Activated T-helper 17 cell treated with anti-CD3 and anti-CD28 coated beads, Interleukin-2, amount 50 U/mL, for 72 hours (primary cell): ENCODE results near the gene SHB. TPM values are rescaled to one million over a fixed set of nuclear protein-coding genes. Genes with fewer than 3 reads are reported as not detected.
"Not testable (repeated sequence)": the region's sequence is repeated elsewhere in the genome, so short reads cannot be mapped to it uniquely, and the experiment has no call there.

Source experiments
- ATAC-seq: fragments of 150-1000 bp; cut with Tn5 transposase; replicated peaks from 2 replicates; pipeline ENCODE4 v1.10.0; 2021; ENCODE audit warnings: mild to moderate bottlenecking, moderate library complexity
- H3K27ac Mint-ChIP-seq: one replicate; pipeline ENCODE4 v1.8.0; 2022; ENCODE audit warnings: mixed read lengths
- H3K27me3 Mint-ChIP-seq: one replicate; pipeline ENCODE4 v1.8.0; 2022; ENCODE audit warnings: mixed read lengths
- H3K36me3 Mint-ChIP-seq: one replicate; pipeline ENCODE4 v1.8.0; 2022; ENCODE audit warnings: low read depth, mild to moderate bottlenecking, mixed read lengths
- H3K4me1 Mint-ChIP-seq: one replicate; pipeline ENCODE4 v1.8.0; 2022; ENCODE audit warnings: mixed read lengths
- H3K4me3 Mint-ChIP-seq: one replicate; pipeline ENCODE4 v1.8.0; 2022; ENCODE audit warnings: mild to moderate bottlenecking, mixed read lengths
- H3K9me3 Mint-ChIP-seq: one replicate; pipeline ENCODE4 v1.8.0; 2022; ENCODE audit warnings: mixed read lengths
- total RNA-seq, 2 donors: library from RNA; stranded (reverse); gene quantifications; one replicate each; pipeline ENCODE4 v1.2.3, GENCODE V29; 2022

The SHB gene
- total RNA-seq, 2 donors from 2014 or later: 0.95 to 1.7 TPM

DNA sequence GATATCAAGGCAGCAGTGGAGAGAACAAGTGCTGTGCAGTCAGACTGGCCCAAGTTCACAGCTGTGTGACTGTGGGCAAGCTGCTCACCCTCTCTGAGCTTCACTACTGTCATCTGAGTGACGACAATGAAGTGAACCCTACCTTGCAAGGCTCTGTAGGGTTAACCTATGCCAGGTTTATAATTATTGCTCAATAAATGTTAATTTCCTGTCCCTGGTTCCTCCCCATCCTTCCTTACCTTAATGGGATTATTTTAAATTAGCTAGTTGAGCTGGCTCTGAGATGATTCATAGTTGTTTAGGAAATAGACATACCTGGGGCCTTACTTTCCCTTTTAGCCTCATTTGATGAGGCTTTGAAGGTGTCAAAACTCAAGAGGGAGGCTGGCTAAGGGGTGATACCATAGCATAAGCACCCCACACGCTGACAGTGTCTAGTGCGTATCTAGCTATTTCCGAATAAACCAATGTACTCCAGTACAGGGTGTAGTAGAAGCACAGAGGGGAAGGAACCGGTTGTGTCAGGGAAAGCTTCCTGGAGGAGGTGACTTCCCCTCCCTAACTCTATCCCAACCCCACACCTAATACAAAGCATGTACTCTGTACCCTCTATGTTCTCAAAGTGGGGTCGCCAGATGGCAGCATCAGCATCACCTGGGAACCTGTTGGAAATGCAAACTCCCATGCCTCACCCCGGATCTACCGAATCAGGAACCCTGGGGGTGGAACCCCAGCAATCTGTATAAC, 101.8 kb downstream of the SHB start:
- Mint-ChIP-seq H3K27ac (no peak overlapping the region), H3K9me3 (no peaks in the 10 kb centered on the region), H3K4me1 (no peaks in the 10 kb centered on the region), H3K4me3 (no peak overlapping the region), H3K27me3 (peaks cover 3% of the 10 kb centered on the region), H3K36me3 (no peaks in the 10 kb centered on the region)
- no peak for ATAC-seq

DNA sequence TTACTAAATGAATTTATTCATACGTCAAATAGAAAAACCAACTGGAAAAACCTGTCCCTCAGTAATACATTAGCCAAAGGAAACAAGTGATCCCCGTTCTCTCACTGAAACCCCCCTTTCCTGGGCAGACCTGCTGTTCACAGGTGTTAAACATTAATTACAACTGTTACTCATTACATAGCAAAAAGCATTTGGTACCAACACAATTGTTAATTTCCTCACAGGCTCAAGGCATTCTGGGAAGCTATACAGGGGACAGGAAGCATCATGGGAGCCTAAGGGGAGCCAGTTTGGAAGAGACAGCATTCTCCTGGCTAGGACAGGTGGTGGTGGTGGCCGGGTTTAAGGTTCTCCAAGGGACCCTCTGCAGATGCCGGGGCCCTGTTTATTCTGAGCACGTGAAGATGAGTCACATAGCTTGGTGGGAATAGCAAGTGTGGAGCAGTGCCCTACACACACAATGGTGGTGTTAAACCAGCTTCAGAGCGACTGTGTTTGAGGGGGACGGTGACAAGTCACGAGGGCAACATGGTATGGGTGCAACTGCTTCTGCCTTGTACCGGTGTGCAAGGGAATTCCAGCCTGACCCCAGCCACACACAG, 102.5 kb downstream of the SHB start:
- ATAC-seq: no peak
- Mint-ChIP-seq H3K4me3 (no peak overlapping the region), H3K4me1 (no peaks in the 10 kb centered on the region), H3K27ac (no peak overlapping the region), H3K9me3 (no peaks in the 10 kb centered on the region), H3K36me3 (no peaks in the 10 kb centered on the region), H3K27me3 (peaks cover 3% of the 10 kb centered on the region)

DNA sequence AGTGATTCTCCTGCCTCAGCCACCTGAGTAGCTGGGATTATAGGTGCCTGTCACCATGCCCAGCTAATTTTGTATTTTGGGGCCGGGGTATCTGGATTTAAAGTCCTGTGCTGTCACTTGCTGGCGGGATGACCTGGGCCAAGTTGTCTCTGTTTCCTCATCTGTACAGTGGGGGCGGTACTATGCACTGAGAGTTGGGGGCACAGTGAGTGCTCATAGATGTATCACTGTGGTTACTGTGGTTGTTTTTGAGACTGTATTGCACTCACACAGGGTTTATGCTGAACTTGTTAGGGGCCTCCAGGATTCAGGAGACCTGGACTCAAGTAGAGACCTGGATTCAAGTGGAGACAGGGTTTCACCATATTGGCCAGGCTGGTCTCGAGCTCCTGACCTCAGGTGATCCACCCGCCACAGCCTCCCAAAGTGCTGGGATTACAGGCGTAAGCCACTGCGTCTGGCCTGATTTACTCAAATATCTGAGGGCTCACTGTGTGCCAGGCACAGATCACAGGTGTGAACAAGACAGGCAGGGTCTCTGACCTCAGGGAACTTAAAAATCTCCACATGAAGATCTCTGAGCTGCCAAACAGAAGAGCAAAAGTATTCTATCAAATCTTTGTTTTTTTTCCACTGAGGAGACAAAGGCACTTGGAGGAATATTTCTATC, 103.2 kb downstream of the SHB start:
- ATAC-seq: peak; percentile 74
- not testable (repeated sequence) for H3K36me3 Mint-ChIP-seq, H3K27me3 Mint-ChIP-seq, H3K4me3 Mint-ChIP-seq, H3K9me3 Mint-ChIP-seq, H3K4me1 Mint-ChIP-seq
- H3K27ac Mint-ChIP-seq: peak overlapping the region; percentile 54

DNA sequence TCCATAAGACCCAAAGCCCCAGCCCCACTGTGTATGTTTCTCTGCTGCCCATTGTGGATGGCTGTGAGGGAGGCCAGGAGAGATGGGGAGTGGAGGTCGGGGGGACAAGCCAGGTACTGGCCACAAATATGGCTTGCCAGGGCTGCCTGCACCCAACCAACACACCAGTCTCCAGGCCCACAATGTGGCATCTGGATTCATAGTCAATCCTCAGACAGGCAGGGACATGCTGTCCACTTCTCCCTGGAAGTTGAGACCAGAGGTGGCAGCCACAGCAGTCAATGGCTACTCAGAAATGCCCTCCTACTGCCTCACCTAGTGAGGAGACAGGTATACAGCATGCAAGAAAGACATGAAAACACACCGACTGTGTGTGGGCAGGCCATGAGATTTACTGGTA, 103.9 kb downstream of the SHB start:
- H3K4me1 Mint-ChIP-seq: no peaks in the 10 kb centered on the region
- no peaks in the 10 kb centered on the region for H3K36me3 Mint-ChIP-seq
- no peak overlapping the region for H3K4me3 Mint-ChIP-seq
- no peak for ATAC-seq
- H3K27ac Mint-ChIP-seq: peak overlapping the region; percentile 18
- H3K27me3 Mint-ChIP-seq: peaks cover 3% of the 10 kb centered on the region
- no peaks in the 10 kb centered on the region for H3K9me3 Mint-ChIP-seq

DNA sequence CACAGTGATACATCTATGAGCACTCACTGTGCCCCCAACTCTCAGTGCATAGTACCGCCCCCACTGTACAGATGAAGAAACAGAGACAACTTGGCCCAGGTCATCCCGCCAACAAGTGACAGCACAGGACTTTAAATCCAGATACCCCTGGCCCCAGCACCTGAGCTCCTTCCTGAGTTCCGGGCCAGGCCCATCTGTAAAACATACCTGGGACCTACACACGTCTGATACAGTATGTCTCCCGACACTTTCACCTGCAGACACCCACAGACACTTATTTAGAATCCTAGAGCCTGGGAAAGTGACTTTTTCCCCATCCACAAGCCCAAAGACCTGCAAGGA, 104.3 kb downstream of the SHB start:
- no peak overlapping the region for H3K4me3 Mint-ChIP-seq
- H3K27me3 Mint-ChIP-seq: peaks cover 3% of the 10 kb centered on the region
- ATAC-seq: peak; percentile 47
- no peaks in the 10 kb centered on the region for H3K36me3 Mint-ChIP-seq
- no peaks in the 10 kb centered on the region for H3K9me3 Mint-ChIP-seq
- H3K4me1 Mint-ChIP-seq: no peaks in the 10 kb centered on the region
- peak overlapping the region; percentile 18 for H3K27ac Mint-ChIP-seq

DNA sequence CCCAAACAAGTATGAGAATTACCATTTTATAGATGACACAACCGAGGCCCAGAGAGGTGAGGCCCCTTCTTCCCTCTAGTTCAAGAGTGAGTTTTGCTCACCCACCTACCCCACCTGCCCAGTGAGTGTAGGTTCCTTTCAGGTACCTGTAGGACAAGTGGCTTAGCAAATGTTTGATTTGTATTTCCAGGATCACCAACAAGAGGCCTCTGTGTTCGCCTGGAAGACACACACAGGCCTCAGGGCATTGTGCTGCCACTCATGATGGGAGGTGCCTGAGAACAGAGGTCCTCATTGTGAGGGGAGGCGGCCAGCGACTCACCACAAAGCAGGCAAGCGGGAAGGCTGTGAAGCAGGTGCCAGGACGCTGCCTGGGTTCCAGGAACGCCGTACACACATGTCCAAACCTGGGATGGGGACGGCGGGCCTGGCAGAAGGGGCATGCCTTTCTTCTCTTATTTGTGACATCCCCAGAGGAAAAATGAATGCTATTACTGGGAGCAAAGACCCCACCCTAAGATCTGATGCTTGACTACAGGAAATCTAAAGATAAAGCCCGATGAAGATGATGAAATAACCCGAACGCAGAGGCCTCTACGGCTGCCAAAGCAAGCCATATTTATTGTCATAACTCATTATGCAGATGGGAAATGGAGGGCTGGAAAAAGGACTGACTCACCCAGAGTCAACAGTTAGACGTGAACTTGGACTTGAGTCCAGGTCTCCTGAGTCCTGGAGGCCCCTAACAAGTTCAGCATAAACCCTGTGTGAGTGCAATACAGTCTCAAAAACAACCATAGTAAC, 104.9 kb downstream of the SHB start:
- H3K27ac Mint-ChIP-seq: no peak overlapping the region
- ATAC-seq: no peak
- H3K4me1 Mint-ChIP-seq: no peaks in the 10 kb centered on the region

DNA sequence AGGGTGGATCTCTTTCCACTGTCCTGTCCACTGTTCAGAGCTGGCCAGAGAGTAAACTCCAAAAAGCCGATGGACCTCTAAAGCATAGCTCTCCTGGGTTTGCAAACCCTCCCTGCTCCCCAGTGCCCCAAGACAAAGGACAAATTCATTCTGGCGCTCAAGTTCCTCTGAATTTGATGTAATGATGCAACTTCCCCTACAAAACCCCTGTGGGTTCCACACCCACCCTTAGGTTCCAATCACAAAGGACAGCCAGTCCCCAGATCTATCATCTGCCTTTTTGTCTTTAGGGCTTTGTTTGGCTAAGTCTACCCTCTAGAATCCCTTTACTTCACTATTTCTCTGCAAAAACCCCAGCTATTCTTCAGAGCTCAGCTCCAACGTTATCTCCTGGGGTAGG, 107.7 kb downstream of the SHB start:
- Mint-ChIP-seq H3K4me1 (no peaks in the 10 kb centered on the region), H3K9me3 (no peaks in the 10 kb centered on the region), H3K27me3 (no peaks in the 10 kb centered on the region), H3K36me3 (no peaks in the 10 kb centered on the region), H3K4me3 (no peak overlapping the region), H3K27ac (no peak overlapping the region)
- no peak for ATAC-seq

More for the DNA sequence above, 104.9 kb downstream of the SHB start:
- peaks cover 3% of the 10 kb centered on the region for H3K27me3 Mint-ChIP-seq
- H3K9me3 Mint-ChIP-seq: no peaks in the 10 kb centered on the region
- no peak overlapping the region for H3K4me3 Mint-ChIP-seq
- H3K36me3 Mint-ChIP-seq: no peaks in the 10 kb centered on the region

DNA sequence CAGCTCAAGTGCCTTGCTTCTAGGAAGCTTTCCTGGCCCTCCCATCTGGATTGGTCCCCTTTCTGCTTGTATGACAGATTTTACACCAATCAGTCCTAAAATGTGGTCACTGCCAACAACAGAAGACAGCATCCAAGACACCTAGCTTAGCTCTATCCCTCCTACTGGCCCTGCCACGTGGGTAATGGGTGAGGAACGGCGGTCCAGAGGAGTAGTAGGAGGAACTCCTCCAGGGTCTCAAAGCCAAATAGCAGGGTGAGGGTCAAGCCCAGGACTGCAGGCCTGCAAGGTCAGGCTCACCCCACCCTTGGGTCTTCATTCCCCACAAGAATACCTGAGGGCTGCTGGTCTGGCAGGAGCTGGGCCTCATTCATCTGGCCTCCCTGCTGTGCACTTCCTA, 108.4 kb downstream of the SHB start:
- H3K9me3 Mint-ChIP-seq: no peaks in the 10 kb centered on the region
- H3K27ac Mint-ChIP-seq: no peak overlapping the region
- no peak for ATAC-seq
- H3K4me3 Mint-ChIP-seq: no peak overlapping the region
- H3K36me3 Mint-ChIP-seq: no peaks in the 10 kb centered on the region
- no peaks in the 10 kb centered on the region for H3K27me3 Mint-ChIP-seq
- no peaks in the 10 kb centered on the region for H3K4me1 Mint-ChIP-seq

DNA sequence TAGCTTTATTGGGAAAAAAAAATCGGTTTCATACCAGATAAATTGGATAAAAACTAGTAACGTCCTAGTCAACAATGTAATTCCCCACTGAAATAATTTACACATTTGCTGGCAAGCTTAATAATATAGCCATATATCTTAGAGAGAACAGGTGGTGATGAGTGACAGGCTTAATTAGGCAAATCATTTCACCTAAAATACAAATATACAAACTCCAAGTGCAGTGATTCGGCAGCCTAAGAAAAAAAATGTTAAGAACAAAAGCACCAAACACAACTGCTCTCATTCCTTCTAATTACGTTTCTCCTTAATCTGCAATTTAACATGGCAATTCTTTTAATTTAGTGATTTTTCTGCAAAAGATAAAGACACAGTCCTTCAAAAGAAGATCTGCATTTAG, 109.1 kb downstream of the SHB start:
- H3K4me1 Mint-ChIP-seq: peaks cover 1% of the 10 kb centered on the region
- ATAC-seq: no peak
- no peak overlapping the region for H3K4me3 Mint-ChIP-seq
- no peaks in the 10 kb centered on the region for H3K27me3 Mint-ChIP-seq
- no peaks in the 10 kb centered on the region for H3K9me3 Mint-ChIP-seq
- H3K27ac Mint-ChIP-seq: no peak overlapping the region
- no peaks in the 10 kb centered on the region for H3K36me3 Mint-ChIP-seq

DNA sequence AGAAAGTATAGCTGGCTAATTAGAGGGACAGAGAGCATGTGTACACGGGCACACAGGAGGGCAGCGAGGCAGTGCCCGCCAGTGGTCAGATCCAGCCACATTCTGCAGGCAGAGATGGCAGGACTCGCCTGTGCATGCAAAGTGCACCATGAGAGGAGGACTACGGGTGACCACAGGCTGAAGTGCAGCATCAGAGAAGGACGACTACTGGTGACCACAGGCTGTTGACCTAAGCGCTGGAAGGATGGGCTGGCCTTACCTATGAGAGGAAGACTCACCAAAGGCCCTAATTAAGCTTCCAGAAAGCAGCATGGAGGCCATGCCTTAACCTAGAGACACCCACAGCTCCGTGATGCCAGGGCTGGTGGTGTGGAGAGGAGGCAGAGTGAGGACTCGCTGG, 110.9 kb downstream of the SHB start:
- no peaks in the 10 kb centered on the region for H3K27me3 Mint-ChIP-seq
- H3K4me3 Mint-ChIP-seq: no peak overlapping the region
- peaks cover 19% of the 10 kb centered on the region for H3K4me1 Mint-ChIP-seq
- H3K9me3 Mint-ChIP-seq: no peaks in the 10 kb centered on the region
- ATAC-seq: no peak
- no peak overlapping the region for H3K27ac Mint-ChIP-seq
- H3K36me3 Mint-ChIP-seq: no peaks in the 10 kb centered on the region

DNA sequence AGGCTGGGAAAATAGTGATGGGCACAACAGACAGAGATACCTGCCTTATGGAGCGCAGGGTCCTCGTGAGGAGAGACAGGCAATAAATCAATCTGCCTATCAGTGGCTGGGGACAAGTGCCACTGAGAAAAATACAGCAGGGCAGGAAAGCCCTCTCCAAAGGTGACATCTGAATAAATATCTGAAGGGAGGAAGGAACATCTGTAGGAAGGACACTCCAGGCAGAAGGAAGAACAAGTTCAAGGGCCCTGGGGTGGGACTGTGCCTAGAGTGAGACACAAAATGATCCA, 111.4 kb downstream of the SHB start:
- no peak for ATAC-seq
- H3K36me3 Mint-ChIP-seq: no peaks in the 10 kb centered on the region
- H3K4me1 Mint-ChIP-seq: peaks cover 24% of the 10 kb centered on the region
- H3K9me3 Mint-ChIP-seq: no peaks in the 10 kb centered on the region
- H3K27ac Mint-ChIP-seq: no peak overlapping the region
- no peaks in the 10 kb centered on the region for H3K27me3 Mint-ChIP-seq
- no peak overlapping the region for H3K4me3 Mint-ChIP-seq

DNA sequence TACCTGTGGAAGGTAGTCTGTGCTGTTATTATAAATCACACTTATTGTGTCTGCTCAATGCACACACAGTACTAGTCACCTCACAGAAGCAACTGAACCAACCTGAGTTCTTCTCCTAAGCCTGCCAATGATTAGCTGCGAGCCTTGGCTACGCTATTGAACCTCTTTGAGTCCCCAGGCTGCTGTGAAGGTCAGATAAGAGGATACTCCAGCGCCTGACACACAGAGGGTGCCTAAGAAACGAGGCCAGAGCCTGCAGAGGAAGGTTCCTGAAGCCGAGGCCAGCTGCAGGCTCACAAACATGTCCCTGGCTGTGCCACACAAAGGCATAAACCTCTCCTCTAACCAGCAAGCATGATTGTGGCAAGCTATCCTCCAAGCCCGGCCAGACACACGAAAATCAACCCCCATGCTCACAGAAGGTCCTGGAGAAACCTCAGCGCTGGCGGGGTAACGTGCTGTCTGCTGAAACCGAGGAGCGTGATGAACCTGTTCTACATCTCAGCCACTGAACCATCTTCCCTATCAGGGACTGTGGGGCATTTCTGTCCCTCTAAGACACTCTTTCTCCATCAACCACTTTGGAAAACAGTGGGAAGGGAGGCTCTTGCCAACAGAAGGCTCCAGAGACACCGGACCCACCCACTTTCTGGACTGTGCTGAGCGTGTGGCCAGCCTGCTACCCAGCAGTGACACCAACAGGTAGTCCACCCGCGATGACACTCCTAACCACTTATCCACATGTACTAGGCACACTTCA, 111.9 kb downstream of the SHB start:
- Mint-ChIP-seq H3K36me3 (no peaks in the 10 kb centered on the region), H3K27ac (no peak overlapping the region), H3K9me3 (no peaks in the 10 kb centered on the region), H3K4me1 (peaks cover 30% of the 10 kb centered on the region), H3K27me3 (no peaks in the 10 kb centered on the region), H3K4me3 (no peak overlapping the region)
- ATAC-seq: no peak

DNA sequence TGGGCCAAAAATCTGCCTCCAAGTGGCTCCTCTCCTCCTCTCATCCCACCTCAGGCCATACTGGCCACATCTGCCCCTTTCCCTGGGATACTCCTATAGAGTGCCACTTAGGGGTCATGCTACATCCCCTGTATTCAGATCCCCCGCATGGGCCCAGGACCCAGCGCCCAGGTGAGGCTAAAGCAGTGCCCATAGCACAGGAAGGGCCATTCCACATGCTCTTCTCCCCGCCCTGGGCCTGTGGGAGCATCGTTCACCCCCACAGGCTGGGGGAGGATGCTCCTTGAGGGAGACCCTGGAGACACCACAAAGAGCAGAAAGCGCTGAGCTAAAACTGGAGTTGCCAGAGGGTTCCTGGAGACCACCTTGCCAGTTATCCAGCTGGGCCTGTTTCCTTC, 112.6 kb downstream of the SHB start:
- no peak overlapping the region for H3K27ac Mint-ChIP-seq

DNA sequence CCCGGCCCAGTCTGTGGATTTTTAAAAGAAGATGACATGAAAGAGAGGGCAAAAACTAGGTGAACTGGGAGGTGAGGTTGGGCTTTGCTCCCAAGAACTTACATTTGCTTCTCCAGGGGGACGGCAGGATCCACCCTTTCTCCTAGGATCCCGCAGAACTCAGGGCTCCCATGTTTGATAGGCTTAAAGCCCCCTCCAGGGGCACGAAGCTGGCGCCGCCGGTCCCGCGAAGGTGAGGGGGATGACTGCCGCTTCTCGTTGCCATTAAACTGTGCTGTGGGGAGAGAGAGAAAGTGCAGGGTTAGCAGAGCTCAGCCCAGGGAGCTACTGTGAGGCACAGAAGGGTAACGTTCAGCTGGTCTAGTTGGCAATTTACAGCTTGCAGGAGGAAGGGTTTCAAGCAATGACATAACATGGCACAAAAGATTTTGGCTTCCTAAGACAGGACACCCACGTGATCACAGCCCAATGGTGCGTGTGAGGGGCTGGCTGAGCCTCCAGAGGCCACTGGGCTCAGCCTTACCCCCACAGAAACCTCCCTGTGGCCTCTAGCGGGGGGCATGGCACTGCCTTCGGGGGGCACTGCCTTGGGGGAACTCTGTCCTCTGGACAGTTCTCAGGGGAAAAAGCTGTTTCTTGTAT, 113.1 kb downstream of the SHB start:
- ATAC-seq: no peak
- H3K27me3 Mint-ChIP-seq: no peaks in the 10 kb centered on the region
- no peaks in the 10 kb centered on the region for H3K36me3 Mint-ChIP-seq
- no peak overlapping the region for H3K4me3 Mint-ChIP-seq
- peaks cover 31% of the 10 kb centered on the region for H3K4me1 Mint-ChIP-seq
- H3K27ac Mint-ChIP-seq: no peak overlapping the region
- no peaks in the 10 kb centered on the region for H3K9me3 Mint-ChIP-seq

More for the DNA sequence above, 112.6 kb downstream of the SHB start:
- H3K9me3 Mint-ChIP-seq: no peaks in the 10 kb centered on the region
- peaks cover 31% of the 10 kb centered on the region for H3K4me1 Mint-ChIP-seq
- no peak overlapping the region for H3K4me3 Mint-ChIP-seq
- H3K36me3 Mint-ChIP-seq: no peaks in the 10 kb centered on the region
- no peaks in the 10 kb centered on the region for H3K27me3 Mint-ChIP-seq
- ATAC-seq: no peak
